GM19468 (cell line): Measurements from ENCODE around the gene ARMC8.

Experiments
- ATAC-seq: cut with Tn5 transposase; IDR thresholded peaks from one replicate; pipeline ENCODE4 v1.9.1; 2021; ENCODE audit warnings: mild to moderate bottlenecking, moderate library complexity, moderate number of reproducible peaks; ENCODE audit not compliant: unreplicated experiment; ENCODE audit errors: extremely low read depth

The ARMC8 gene

DNA sequence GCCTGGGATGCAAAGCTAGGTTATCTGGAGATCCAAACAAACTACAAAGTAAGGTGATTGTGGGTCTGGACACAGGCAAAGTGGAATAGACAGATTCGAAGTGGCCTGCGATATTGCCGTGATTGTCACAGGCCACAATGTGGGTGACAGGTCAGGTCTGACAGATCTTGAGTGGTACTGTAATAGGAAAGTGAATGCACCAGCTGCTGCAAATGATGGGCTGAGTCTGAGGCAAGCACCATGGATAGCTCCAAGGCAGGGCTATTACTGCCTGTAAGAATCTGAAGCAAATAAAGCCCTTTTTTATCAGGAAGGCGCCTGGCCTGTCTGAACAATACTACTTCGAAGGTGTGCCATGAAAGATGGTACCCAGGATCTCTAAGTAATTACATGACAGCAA, 10.0 kb downstream of the ARMC8 start:
- no peak for ATAC-seq

DNA sequence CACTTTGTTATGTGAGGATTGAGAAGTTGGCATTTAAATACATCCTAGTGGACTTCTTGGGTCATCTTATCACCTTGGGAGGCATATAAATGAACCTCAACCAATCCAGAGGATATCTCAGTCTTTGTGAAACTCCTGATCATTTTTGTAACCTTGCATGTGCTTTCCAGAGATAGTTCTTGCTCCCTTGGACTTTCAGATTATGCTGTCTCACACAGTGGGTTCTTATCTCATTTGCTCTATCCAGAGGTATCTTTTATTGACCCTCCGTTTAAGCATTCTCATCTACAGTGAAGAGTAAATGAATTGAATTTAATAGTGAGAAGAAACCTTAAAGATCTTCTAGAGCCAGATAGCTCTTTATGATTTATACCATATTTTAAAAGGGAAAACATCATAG, 10.4 kb downstream of the ARMC8 start:
- no peak for ATAC-seq

DNA sequence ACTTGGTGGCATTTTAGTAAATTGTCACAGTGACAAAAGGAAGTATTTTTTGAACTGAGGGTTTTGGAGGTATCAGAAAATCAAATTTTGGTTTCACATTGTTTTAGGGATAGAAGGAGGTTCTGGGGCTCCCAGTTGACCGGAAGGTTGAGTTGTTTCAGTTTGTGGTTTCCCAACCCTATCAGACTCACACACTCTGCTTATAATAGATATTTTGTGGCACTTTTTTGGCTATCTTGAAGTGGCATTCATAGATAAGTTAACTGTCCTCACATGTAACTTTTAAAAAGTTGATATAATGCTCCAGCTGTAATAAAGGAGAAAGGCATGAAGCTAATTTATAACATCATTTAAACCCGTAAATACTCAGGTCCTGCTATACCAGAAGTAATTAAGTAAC, 12.8 kb downstream of the ARMC8 start:
- ATAC-seq = peak; percentile 25

DNA sequence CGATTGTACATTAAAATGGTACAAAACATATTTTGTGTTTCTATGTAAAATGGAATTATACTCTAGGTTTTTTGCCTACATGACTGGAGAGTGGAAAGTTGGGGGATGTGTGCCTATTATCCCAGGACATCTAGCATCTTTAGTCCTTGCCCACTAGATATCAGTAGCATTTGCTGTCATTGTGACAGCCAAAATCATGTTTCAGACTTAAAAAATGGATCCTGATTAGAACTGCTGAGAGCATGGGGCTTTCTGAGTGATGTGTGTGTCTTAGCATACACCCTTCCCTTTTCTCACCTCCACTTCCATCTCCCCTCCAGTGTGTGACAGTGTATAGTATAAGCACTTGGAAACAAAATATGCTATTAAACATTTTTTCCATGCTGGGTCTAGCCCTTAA, 13.3 kb downstream of the ARMC8 start:
- no peak for ATAC-seq

DNA sequence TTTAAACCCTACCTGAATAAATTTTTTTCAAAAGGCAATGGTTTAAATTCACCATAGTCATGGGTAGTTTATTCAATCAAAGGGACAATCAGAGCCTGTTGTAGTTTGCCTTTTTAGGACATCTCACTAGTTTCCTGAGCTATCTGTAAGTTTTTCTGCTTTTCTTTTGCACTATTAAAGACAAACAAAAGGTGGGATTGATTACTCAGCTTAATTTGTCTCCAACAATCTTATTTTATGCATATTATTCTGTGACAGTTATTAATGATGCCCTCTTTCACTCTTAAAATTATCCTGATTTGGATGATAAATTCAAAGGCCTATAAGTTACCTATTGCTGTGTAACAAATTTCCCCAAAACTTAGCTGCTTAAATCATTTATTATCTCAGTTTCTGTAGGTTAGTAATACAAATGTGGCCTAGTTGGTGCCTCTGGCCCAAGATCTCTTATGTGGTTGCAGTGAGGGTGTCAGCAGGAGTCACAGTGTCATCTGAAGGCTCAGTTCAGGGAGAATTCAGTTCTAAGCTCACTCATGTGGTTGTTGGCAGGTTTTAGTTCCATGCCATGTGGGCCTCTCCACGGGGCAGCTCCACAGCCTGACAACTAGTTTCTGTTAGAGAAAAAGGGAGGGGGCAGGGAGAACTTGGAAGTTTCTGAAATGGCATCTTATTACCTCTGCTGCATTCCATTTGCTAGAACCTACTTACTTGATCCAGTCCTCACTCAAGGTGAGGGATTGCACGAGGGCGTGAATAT, 16.0 kb downstream of the ARMC8 start:
- no peak for ATAC-seq

DNA sequence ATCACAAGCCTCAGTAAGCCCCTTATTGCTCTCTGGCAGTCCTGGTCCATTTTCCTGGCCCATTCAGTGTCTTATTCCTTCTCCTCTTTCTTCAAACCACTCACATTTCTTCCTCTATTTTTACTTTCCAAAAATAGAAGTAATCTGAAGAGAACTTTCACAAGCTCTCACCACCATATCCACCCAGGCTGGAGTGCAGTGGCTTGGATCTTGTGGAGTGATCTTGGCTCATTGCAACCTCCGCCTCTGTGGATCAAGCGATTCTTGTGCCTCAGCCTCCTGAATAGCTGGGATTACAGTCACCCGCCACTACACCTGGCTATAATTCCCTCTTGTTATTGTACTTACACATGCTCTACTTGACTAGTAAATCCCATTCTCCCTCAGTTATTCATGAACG, 16.8 kb downstream of the ARMC8 start:
- no peak for ATAC-seq

DNA sequence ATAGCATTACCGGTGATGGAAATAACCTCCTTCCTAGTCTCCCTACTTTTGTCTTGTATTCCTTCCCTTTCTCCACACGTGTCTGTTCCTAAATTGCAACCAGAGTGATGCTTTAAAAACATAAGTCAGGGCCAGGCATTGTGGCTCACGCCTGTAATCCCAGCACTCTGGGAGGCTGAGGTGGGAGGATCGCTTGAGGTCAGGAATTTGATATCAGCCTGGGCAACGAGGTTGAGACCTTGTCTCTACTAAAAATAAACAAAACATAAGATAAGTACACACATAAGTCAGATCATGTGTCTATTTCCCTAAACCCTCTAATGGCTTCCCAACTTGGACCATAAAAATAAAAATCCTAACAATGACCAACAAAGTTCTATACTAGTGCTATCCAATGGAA, 18.4 kb downstream of the ARMC8 start:
- no peak for ATAC-seq

DNA sequence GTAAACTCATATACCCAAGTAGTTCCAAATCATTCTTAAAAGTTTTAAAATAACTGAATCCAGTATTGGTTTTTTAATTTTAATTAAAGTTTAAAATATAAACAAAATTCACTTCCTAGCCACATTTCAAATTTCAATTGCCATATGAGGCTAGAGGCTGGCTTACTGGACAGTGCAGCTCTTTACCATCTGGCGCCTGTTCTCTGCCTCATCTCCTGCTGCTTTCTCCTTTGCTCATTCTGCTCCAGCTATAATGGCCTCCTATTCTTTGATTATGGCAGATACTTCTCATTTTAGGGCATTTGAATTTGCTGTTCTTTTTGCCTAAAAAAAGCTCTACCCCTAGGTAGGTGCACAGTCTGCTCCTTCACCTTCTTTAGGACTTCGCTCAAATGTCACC, 19.1 kb downstream of the ARMC8 start:
- no peak for ATAC-seq

DNA sequence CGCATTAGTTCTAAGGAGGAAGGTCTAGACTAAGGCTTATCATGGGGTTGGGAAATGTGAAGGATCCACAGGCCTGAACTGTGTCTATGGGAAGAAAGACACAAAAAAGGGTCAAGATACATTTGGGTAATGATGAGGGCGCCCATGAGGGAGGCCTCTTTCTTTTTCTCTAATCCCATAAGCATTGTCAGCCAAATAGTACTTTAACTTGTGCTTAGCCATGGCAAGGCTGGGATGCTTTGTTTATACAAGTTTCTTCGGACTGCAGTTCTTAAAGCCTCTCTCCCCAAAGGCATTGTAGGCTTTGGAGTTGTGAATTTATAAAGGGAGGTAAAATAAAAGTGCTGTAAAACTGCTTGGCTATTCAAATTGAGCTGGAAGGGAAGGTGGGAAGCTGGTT, 23.4 kb downstream of the ARMC8 start:
- ATAC-seq = no peak

DNA sequence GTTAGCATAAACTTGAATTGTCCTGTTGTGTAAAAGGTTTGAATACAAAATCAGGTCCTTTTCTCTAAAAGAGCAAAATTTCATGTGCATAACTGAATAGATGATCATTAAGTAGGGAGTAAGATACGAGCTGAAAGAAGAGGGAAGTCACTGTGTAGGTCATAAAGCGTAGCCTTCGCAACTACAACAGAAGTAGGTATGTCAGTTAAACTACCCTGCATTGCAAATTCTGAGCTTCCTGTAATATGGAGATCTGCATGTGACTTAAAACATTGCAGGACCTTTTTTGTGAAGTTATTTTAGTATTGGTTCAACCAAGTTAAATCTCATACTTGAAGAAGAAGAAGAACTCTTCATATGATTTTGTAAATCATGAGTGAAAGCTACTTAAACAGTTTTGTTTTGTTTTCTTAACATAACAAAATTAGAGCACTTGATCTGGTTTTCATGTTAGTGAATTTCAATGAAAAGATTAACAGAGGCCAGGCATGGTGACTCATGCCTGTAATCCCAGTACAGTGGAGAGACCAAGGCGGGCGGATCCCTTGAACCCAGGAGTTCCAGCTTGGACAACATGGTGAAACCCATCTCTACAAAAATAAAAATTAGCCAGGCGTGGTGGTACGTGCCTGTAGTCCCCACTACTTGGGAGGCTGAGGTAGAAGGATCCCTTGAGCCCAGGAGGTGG, 26.4 kb downstream of the ARMC8 start:
- ATAC-seq = no peak

DNA sequence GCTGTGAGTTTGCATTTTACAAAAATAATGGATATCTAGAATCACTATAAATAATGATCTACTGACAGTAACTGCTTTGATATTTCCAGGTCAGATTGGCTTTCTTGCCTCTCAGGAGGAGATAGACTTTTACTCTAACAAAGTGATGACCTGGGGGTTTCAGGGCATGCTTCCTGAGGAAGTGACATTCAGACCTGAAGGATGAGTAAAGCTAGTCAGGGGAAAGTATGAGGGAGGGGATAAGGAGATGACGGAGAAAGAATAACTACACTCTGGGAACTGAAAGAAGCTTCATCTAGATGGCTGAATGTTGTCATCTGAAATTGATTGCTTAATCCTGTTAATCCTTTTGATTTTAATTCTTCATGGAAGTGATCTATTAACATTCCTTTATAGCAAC, 32.2 kb downstream of the ARMC8 start:
- ATAC-seq = no peak

DNA sequence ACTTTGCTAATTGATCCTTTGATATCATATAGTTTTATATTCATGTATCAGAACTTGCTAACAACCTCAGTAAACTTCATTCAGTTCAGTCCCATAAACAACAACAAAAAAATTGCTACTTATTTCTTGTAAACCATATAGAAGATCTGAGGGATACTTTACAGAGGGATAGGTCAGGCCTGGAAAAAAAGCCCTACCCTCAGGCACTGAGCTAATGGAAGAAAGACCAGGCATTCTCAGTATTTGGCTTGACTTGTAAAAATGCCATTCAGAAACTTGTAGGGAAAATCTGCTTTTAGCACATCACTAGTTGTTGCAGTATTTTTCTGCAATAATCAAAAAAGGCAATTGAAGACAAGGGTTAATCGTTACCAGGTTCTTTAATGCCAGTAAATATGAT, 33.1 kb downstream of the ARMC8 start:
- ATAC-seq = no peak

DNA sequence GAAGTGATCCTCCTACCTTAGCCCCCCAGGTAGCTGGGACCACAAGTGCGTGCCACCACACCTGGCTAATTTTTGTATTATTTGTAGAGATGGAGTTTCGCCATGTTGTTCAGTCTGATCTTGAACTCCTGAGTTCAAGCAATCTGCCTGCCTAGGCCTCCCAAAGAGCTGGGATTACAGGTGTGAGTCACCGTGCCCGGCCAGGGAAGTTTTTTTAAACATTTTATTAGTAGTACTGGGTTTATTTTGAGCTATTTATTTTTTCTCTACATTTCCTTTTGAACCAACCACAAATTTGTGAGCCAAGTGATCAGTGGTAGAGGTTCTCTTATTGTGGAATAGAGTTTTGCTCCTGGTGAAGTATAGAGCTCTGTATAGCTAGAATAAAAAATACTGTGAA, 33.7 kb downstream of the ARMC8 start:
- ATAC-seq = no peak

DNA sequence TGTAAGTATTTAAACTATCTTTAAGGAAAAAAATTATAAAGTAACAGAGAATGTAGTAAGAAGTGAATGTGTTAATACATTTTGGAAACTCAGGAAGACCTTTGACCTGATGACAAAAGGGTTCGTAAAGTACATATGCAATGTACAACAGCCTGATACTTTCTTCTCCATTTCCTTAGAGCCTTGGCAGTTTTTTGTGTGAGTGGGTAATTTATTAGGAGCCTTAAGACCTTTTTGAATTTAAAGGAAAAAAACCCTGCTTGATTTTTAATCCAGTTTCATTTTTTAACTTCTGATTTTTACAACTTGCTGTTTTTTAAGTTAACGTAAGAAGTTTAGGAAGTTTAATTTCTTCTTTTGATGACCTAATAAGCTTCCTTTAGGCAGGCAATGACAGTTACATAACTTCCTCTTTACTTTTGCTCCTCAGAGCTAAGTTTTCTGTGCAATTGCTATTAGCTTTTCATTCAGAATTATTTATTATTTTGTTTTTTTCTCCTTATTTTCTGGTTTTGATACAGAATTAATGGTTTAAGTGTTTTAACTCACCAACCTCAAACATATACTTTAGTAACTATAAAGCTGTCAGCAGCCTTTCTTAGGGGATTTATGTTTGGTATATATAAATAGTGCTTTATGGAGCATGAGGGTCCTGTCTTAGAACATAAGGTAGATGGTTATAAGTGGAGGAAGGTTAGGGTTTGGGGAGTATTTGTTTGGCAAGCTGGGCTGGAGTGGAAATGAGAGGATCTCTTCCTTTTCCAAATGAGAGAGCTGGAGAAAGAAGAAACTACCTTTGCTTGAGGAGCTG, 35.2 kb downstream of the ARMC8 start:
- ATAC-seq = no peak

DNA sequence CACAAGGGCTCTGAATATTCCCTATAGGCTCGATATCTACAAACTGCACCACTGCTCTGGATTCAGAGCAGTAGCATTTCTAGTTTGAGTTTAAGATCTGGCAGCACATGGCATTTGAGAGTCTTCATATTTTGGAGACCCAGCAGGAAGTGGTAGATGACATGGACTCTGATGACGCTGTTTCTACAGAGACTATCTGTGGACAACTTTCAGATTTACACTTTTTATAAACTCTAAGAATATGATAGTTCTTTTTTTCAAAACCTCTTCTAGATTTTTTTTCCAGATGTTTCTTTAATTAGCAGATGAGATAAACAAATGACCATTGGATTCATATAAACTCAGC, 35.8 kb downstream of the ARMC8 start:
- no peak for ATAC-seq

DNA sequence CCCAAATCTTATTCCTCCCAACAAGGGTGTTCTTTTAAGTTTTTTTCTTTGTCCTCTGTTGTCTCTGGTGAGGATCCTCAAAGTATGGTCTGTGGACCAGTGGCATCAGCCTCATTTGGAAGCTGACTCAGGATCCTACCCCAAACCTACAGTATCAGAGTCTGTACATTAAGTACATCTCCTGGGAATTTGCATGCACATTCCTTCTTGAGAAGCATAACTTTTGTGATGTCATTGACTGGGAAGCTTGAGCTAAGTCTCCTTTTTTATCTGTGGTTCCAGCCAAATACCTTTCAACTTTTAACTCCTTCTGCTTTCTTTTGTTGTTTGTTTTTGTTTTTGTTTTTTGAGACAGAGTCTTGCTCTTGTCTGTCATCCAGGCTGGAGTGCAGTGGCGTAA, 40.5 kb downstream of the ARMC8 start:
- ATAC-seq = no peak

DNA sequence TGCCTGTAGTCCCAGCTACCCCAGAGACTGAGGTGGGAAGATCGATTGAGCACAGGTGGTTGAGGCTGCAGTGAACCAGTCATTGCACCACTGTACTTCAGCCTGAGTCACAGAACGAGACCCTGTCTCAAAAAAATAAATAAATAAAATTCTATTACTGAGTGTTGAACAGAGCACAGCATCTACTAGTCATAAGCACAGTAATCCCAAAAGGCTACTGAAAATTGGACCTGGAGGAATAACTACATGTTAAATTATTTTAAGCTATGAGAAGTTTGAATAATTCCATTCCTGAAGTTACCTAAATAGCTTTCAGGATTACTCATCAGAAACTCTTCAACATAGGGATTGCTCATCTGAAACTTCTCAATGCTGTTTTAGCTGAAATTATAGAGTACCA, 43.4 kb downstream of the ARMC8 start:
- no peak for ATAC-seq

DNA sequence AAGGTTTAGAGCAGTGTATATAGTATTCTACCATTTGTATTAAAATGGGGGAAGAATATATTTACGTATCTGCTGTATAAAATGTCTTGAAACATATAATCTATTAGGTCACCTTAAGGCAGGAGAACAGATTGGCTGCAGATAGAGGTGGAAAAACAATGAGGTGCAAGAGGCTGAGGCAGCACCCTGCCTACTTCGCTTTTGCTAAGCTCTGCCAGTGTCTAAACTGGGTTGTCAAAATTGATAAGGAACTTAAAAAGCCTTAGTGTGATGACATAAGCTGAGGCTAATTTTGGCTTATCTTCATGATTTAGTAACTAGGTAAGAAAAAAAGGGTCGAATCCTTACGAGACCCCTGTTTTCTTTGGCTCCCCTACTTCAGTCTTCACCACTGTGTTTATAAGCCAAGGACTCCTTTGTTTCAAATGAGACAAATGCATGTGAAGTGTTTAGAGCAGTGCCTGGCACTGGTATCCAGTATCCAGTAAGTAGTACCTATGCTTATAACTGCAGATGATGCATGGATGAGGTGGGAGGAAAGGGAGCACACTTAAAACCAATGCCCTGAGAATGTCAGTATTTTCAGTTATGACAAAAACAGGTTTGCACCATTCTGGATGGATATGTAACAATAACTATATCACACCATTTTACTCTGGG, 45.7 kb downstream of the ARMC8 start:
- no peak for ATAC-seq

DNA sequence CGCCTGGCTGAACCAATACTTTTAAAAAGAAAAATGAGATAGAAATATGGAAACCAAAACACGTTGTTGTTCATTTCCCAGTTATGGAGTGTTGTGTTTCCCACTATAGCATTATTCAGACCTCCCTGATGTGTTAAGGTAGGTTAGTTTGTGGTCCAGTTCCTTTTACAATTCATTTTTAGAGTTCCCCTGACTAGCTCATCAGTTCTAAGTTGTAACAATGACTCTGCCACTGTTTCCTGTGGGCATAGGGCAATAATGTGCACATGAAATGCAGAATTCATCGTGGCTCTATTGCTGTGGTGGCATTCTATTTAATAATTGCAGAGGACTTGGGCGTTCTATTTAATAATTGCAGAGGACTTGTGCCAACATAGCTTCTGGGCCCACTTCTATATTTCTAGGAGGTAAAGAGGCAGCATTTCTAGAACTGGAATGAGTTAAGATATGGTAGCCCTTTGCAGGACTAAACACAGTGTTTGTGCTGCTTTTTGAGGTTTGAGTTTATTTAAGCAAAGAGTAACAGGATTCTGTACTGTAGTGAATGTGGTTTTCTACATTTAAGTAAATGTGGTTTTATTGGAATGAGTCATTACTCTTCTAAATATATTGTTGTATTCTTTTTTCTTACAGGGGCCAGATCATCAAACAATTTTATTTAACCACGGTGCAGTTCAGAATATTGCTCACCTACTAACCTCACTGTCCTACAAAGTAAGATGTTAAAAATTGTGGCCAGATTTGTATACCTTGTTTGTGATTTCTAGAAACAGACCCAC, 47.5 kb downstream of the ARMC8 start:
- ATAC-seq = no peak

DNA sequence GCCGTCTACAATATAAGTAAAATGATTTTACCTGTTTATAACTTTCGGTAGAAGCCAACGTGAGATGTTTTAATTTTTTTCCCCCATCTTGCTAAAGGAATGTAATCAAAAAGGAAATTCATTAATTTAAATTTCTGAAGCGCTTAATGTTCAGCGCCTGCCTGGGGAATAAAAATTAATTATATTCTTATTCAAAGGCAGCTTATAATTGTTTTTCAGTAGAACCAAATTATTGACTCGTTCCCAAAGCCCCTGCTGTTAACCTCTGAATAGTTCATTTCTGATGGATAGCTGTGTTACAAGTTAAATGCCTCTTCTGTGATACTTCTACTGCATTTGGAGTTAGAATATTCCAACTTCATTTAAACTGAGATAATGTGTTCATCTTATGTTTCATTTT, 51.6 kb downstream of the ARMC8 start:
- no peak for ATAC-seq
